HFFc6 (cell line): ENCODE results near the gene C19orf73. TPM values are rescaled to one million over a fixed set of nuclear protein-coding genes. Genes with fewer than 3 reads are reported as not detected.
A peak's percentile ranks its signal among the peaks of the same experiment; 100 is the strongest.

Experiments
- DNase-seq: peaks from one replicate; pipeline ENCODE4 v3.0.0-alpha.2; 2018
- H3K27ac Mint-ChIP-seq: 2 replicates; pipeline ENCODE4 v1.8.0; 2020; ENCODE audit warnings: mild to moderate bottlenecking, mixed read lengths
- H3K27me3 Mint-ChIP-seq: 2 replicates; pipeline ENCODE4 v1.8.0; 2021; ENCODE audit warnings: mild to moderate bottlenecking, moderate library complexity, mixed read lengths; ENCODE audit not compliant: insufficient read depth
- H3K36me3 Mint-ChIP-seq: 2 replicates; pipeline ENCODE4 v1.8.0; 2021; ENCODE audit warnings: low read depth, mixed read lengths
- H3K4me1 Mint-ChIP-seq: 2 replicates; pipeline ENCODE4 v1.8.0; 2020; ENCODE audit warnings: low read depth, mixed read lengths
- H3K4me3 Mint-ChIP-seq: 2 replicates; pipeline ENCODE4 v1.8.0; 2020; ENCODE audit warnings: mild to moderate bottlenecking, moderate library complexity, mixed read lengths
- H3K9me3 Mint-ChIP-seq: 2 replicates; pipeline ENCODE4 v1.8.0; 2020; ENCODE audit warnings: mild to moderate bottlenecking, mixed read lengths
- CTCF ChIP-seq: fragments of 200-600 bp; sonication (generic); IDR thresholded peaks from 2 replicates; pipeline ENCODE4 v1.5.0; 2021; ENCODE audit warnings: antibody characterized with exemption, mild to moderate bottlenecking
- total RNA-seq, 6 experiments: library from RNA; stranded (reverse); fragmentation: NEBNext Ultra II Directional; extraction: Animal tissue kit (Norgen Biotek cat#: 25700); gene quantifications; 2 replicates in 1 of 6; 3 replicates in 5 of 6; pipeline ENCODE4 v1.2.3, GENCODE V29; 2021

The C19orf73 gene
- total RNA-seq, 6 experiments from 2014 or later = 0.60 to 1.1 (median 0.71) TPM

- Mint-ChIP-seq H3K36me3 (0 out of 2 replicates have a peak, but pooled peaks cover 3% of the 10 kb centered on the region), H3K27me3 (peaks cover 18% of the 10 kb centered on the region), H3K27ac (no peak overlapping the region), H3K9me3 (no peaks in the 10 kb centered on the region), H3K4me1 (peaks cover 14% of the 10 kb centered on the region), H3K4me3 (peak overlapping the region; percentile 3)
- no peak for TF ChIP-seq CTCF
- DNase-seq = no peak
Measured at GRCh38 chr19:49120868-49121267, 1.9 kb upstream of the C19orf73 start.

GRCh38 chr19:49120325-49120683 lies 1.4 kb upstream of the C19orf73 start:
- no peak for TF ChIP-seq CTCF
- peaks cover 15% of the 10 kb centered on the region for H3K27me3 Mint-ChIP-seq
- 0 out of 2 replicates have a peak, but pooled peaks cover 3% of the 10 kb centered on the region for H3K36me3 Mint-ChIP-seq
- peak overlapping the region; percentile 3; the same call in 1 of the 2 replicates for H3K4me3 Mint-ChIP-seq
- no peak overlapping the region for H3K27ac Mint-ChIP-seq
- peaks cover 16% of the 10 kb centered on the region for H3K4me1 Mint-ChIP-seq
- DNase-seq = no peak
- H3K9me3 Mint-ChIP-seq = no peaks in the 10 kb centered on the region

GRCh38 chr19:49119411-49120324 lies 725 bp upstream of the C19orf73 start, which contains the start of gene PPFIA3:
Gene PPFIA3 (plus strand): TSS chr19:49119544. CDS start chr19:49127874, 8,330 bp downstream.
- peaks cover 20% of the 10 kb centered on the region for H3K4me1 Mint-ChIP-seq
- H3K27ac Mint-ChIP-seq = peak within 1 kb of the TSS; percentile 77
- DNase-seq = peak; percentile 54
- peak within 1 kb of the TSS; percentile 89 for H3K4me3 Mint-ChIP-seq
- H3K9me3 Mint-ChIP-seq = no peaks in the 10 kb centered on the region
- peaks cover 15% of the 10 kb centered on the region for H3K27me3 Mint-ChIP-seq
- no peak for TF ChIP-seq CTCF
- H3K36me3 Mint-ChIP-seq = 0 out of 2 replicates have a peak, but pooled peaks cover 3% of the 10 kb centered on the region

GRCh38 chr19:49117677-49118564 lies 1.0 kb downstream of the C19orf73 start:
- Mint-ChIP-seq H3K9me3 (no peaks in the 10 kb centered on the region), H3K36me3 (0 out of 2 replicates have a peak, but pooled peaks cover 3% of the 10 kb centered on the region), H3K27me3 (peaks cover 9% of the 10 kb centered on the region), H3K27ac (peak overlapping the region; percentile 77), H3K4me3 (peak overlapping the region; percentile 89), H3K4me1 (peaks cover 31% of the 10 kb centered on the region)
- no peak for TF ChIP-seq CTCF
- DNase-seq = no peak

- H3K4me1 Mint-ChIP-seq = peaks cover 31% of the 10 kb centered on the region
- no peak for DNase-seq
- no peak overlapping the region for H3K27ac Mint-ChIP-seq
- peaks cover 9% of the 10 kb centered on the region for H3K27me3 Mint-ChIP-seq
- 0 out of 2 replicates have a peak, but pooled peaks cover 3% of the 10 kb centered on the region for H3K36me3 Mint-ChIP-seq
- TF ChIP-seq CTCF = no peak
- H3K9me3 Mint-ChIP-seq = no peaks in the 10 kb centered on the region
- no peak overlapping the region for H3K4me3 Mint-ChIP-seq
Measured at GRCh38 chr19:49116544-49116943, 2.4 kb downstream of the C19orf73 start.
